Esophagus muscularis mucosa (tissue), 3 donors: ENCODE data around the gene NUDT9.

ENCODE experiments used
- CTCF ChIP-seq, 3 experiments: fragments of 200-600 bp in 2 of 3; fragments of 450-650 bp in 1 of 3; sonication (generic) in 2 of 3; IDR thresholded peaks; one replicate each; pipeline ENCODE4 v1.5.1; 2017 to 2019; ENCODE audit warnings: antibody characterized with exemption in 3 of 3, mild to moderate bottlenecking in 2 of 3, moderate library complexity in 1 of 3
- POLR2AphosphoS5 ChIP-seq, 2 donors: sonication (generic); formaldehyde crosslinking; IDR thresholded peaks; one replicate each; pipeline ENCODE4 v1.6.1; 2017; ENCODE audit warnings: antibody characterized with exemption in 2 of 2

- TF ChIP-seq POLR2AphosphoS5 (IDR thresholded peaks at IDR 0.05): no peak
- TF ChIP-seq CTCF (IDR thresholded peaks at IDR 0.05): no peak
These were observed 5.1 kb downstream of the NUDT9 start for GRCh38 chr4:87427518-87427868.
